WTC11 (cell line): Measurements from ENCODE around the gene KAT6B.

Experiments
- ELF4 ChIP-seq: sonication (generic); formaldehyde crosslinking; IDR thresholded peaks from 2 replicates; pipeline ENCODE4 v1.8.1; 2022; ENCODE audit warnings: low read depth, mild to moderate bottlenecking, moderate library complexity, missing genetic modification reagents
- TF ChIP-seq, protein P1 (sequence below): sonication (generic); formaldehyde crosslinking; IDR thresholded peaks from 2 replicates; pipeline ENCODE4 v1.8.0; 2022; ENCODE audit warnings: mild to moderate bottlenecking, missing genetic modification reagents
- TF ChIP-seq, protein P2 (sequence below): sonication (generic); formaldehyde crosslinking; IDR thresholded peaks from 2 replicates; pipeline ENCODE4 v1.8.1; 2022; ENCODE audit warnings: missing genetic modification reagents, borderline replicate concordance

DNA sequence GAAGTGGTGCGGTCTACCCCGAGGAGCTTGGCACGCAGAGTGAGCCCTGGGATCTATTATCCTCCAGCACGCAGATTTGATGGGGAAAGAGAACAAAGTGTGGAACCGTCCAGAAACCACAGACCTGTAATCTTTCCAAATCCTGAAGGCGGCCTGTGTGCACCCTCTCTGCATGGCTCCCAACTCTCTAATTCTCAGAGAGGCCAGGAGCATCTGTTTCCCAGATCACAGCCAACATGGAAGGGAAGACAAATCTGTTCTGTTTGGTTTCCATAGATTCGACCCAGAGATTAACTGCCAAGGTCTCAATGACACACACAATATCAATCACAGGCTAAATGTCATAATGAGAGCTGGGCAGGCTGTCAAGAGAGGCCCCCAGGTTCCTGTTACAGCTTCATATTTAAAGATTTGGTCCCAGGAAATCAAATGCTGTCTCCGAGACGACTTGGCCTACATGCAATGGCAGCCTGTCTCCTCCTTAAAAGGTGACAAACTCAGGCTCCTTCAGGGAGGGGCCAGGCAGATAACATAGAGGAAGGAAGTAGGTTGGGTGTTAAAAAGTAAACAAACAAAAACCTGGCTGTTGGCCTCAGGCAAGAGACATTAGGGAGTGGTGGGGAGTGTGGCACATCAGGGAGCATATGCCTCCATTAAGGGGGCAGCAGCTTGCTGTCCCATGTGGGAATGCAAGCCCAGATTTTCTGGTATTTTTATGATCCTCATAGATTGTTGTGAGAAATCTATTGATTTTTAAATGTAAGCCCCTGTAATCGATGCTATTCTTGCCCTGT, 236.3 kb downstream of the KAT6B start:
- TF ChIP-seq, protein P1, sequence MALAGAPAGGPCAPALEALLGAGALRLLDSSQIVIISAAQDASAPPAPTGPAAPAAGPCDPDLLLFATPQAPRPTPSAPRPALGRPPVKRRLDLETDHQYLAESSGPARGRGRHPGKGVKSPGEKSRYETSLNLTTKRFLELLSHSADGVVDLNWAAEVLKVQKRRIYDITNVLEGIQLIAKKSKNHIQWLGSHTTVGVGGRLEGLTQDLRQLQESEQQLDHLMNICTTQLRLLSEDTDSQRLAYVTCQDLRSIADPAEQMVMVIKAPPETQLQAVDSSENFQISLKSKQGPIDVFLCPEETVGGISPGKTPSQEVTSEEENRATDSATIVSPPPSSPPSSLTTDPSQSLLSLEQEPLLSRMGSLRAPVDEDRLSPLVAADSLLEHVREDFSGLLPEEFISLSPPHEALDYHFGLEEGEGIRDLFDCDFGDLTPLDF (CRISPR knock-in tag) = no peak
- TF ChIP-seq, protein P2, sequence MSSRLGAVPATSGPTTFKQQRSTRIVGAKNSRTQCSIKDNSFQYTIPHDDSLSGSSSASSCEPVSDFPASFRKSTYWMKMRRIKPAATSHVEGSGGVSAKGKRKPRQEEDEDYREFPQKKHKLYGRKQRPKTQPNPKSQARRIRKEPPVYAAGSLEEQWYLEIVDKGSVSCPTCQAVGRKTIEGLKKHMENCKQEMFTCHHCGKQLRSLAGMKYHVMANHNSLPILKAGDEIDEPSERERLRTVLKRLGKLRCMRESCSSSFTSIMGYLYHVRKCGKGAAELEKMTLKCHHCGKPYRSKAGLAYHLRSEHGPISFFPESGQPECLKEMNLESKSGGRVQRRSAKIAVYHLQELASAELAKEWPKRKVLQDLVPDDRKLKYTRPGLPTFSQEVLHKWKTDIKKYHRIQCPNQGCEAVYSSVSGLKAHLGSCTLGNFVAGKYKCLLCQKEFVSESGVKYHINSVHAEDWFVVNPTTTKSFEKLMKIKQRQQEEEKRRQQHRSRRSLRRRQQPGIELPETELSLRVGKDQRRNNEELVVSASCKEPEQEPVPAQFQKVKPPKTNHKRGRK (CRISPR knock-in tag) = no peak
- no peak for TF ChIP-seq ELF4 (CRISPR knock-in tag)
